Measurements from ENCODE around the gene MAML1. TPM values are rescaled to one million over a fixed set of nuclear protein-coding genes. Genes with fewer than 3 reads are reported as not detected.

MAML1 gene
- total RNA-seq, 1 experiment from 2014 or later, result 18.0 TPM

DNA sequence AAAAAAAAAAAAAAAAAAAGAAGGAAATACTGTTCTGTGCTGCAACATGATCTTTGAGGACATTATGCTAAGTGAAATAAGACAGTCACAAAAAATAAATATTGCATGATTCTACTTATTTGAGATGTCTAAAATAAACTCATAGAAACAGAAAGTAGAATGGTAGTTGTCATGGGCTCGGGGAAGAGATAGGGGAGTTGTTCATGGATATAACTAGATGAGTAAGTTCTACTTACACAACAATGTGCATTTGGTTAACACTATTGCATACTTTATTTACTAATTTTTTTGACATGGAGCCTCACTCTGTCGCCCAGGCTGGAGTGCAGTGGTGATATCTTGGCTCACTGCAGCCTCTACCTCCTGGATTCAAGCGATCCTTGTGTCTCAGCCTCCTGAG is 15.2 kb downstream of the MAML1 start:
- H3K27me3 ChIP-seq (replicated peaks), result no peaks in the 10 kb centered on the region
- H3K4me3 ChIP-seq, result no peak overlapping the region
- no peak overlapping the region for H3K27ac ChIP-seq
- no peak for DNase-seq (ENCODE audit: low read depth in 1 of 2, low spot score in 2 of 2)
- peaks cover 60% of the 10 kb centered on the region for H3K36me3 ChIP-seq
- no peaks in the 10 kb centered on the region for H3K4me1 ChIP-seq (replicated peaks)
- no peaks in the 10 kb centered on the region; the same call in 1 of the 2 replicates for H3K9me3 ChIP-seq (replicated peaks)

GRCh38 chr5:179749857-179750508 is 17.4 kb downstream of the MAML1 start:
- H3K4me3 ChIP-seq, result no peak overlapping the region

GRCh38 chr5:179753971-179754370 is 21.3 kb downstream of the MAML1 start:
- Histone ChIP-seq H3K36me3 (peaks cover 45% of the 10 kb centered on the region), H3K27me3 (replicated peaks) (no peaks in the 10 kb centered on the region), H3K4me3 (no peak overlapping the region), H3K9me3 (replicated peaks) (no peaks in the 10 kb centered on the region; the same call in 1 of the 2 replicates), H3K4me1 (replicated peaks) (peaks cover 6% of the 10 kb centered on the region), H3K27ac (no peak overlapping the region)
- DNase-seq (ENCODE audit: low read depth in 1 of 2, low spot score in 2 of 2), result no peak

More at GRCh38 chr5:179749857-179750508, 17.4 kb downstream of the MAML1 start:
- H3K9me3 ChIP-seq (replicated peaks), result no peaks in the 10 kb centered on the region; the same call in none of the 2 replicates
- H3K4me1 ChIP-seq (replicated peaks), result peaks cover 5% of the 10 kb centered on the region
- H3K36me3 ChIP-seq, result peaks cover 63% of the 10 kb centered on the region
- no peaks in the 10 kb centered on the region for H3K27me3 ChIP-seq (replicated peaks)
- H3K27ac ChIP-seq, result no peak overlapping the region
- no peak for DNase-seq (ENCODE audit: low read depth in 1 of 2, low spot score in 2 of 2)

DNA sequence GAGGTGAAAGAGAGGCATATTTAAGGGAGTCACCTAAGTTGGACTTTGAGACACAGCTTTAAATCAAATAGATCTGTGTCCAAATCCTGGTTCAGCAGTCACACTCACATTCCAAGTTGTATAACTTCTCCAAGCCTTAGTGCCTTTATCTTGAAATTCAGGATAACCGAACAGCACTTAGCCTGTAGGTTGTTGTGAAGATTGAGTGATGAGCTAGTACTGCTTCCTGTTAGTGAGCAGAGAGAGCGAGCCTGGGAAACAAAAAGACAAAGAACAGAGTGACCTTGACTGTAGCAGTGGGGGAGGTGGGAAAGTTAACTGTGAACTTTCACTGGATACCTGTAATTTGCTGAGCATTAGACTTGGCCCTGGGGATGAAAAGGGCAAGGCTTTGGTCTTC is 22.4 kb downstream of the MAML1 start:
- H3K27ac ChIP-seq, result no peak overlapping the region

GRCh38 chr5:179758955-179759354 is 26.3 kb downstream of the MAML1 start:
- no peaks in the 10 kb centered on the region for H3K27me3 ChIP-seq (replicated peaks)
- H3K9me3 ChIP-seq (replicated peaks), result no peaks in the 10 kb centered on the region; the same call in 1 of the 2 replicates
- no peak for DNase-seq (ENCODE audit: low read depth in 1 of 2, low spot score in 2 of 2)
- no peak overlapping the region for H3K4me3 ChIP-seq
- H3K27ac ChIP-seq, result no peak overlapping the region
- H3K36me3 ChIP-seq, result peaks cover 16% of the 10 kb centered on the region
- H3K4me1 ChIP-seq (replicated peaks), result peaks cover 33% of the 10 kb centered on the region

More for the DNA sequence above, 22.4 kb downstream of the MAML1 start:
- Histone ChIP-seq H3K9me3 (replicated peaks) (no peaks in the 10 kb centered on the region; the same call in 1 of the 2 replicates), H3K4me3 (no peak overlapping the region), H3K36me3 (peaks cover 39% of the 10 kb centered on the region), H3K4me1 (replicated peaks) (peaks cover 6% of the 10 kb centered on the region), H3K27me3 (replicated peaks) (no peaks in the 10 kb centered on the region)
- no peak for DNase-seq (ENCODE audit: low read depth in 1 of 2, low spot score in 2 of 2)

GRCh38 chr5:179759581-179760551 is 27.2 kb downstream of the MAML1 start:
- no peak overlapping the region for H3K27ac ChIP-seq
- no peaks in the 10 kb centered on the region; the same call in 1 of the 2 replicates for H3K9me3 ChIP-seq (replicated peaks)
- H3K4me3 ChIP-seq, result no peak overlapping the region
- H3K36me3 ChIP-seq, result peaks cover 17% of the 10 kb centered on the region
- H3K4me1 ChIP-seq (replicated peaks), result peaks cover 39% of the 10 kb centered on the region
- no peak for DNase-seq (ENCODE audit: low read depth in 1 of 2, low spot score in 2 of 2)
- H3K27me3 ChIP-seq (replicated peaks), result no peaks in the 10 kb centered on the region

GRCh38 chr5:179762079-179762780 is 29.6 kb downstream of the MAML1 start:
- Histone ChIP-seq H3K4me3 (no peak overlapping the region), H3K4me1 (replicated peaks) (peaks cover 60% of the 10 kb centered on the region)
- no peak for DNase-seq (ENCODE audit: low read depth in 1 of 2, low spot score in 2 of 2)

GRCh38 chr5:179762781-179763176 is 30.2 kb downstream of the MAML1 start:
- H3K4me3 ChIP-seq, result no peak overlapping the region
- peaks cover 64% of the 10 kb centered on the region for H3K4me1 ChIP-seq (replicated peaks)
- H3K27me3 ChIP-seq (replicated peaks), result no peaks in the 10 kb centered on the region
- no peaks in the 10 kb centered on the region for H3K9me3 ChIP-seq (replicated peaks)
- H3K36me3 ChIP-seq, result peaks cover 34% of the 10 kb centered on the region
- no peak for DNase-seq (ENCODE audit: low read depth in 1 of 2, low spot score in 2 of 2)
- H3K27ac ChIP-seq, result peak overlapping the region; percentile 1; the same call in 1 of the 2 replicates

More at GRCh38 chr5:179762079-179762780, 29.6 kb downstream of the MAML1 start:
- no peaks in the 10 kb centered on the region for H3K9me3 ChIP-seq (replicated peaks)
- peak overlapping the region; percentile 1; the same call in 1 of the 2 replicates for H3K27ac ChIP-seq
- H3K36me3 ChIP-seq, result peaks cover 29% of the 10 kb centered on the region
- H3K27me3 ChIP-seq (replicated peaks), result no peaks in the 10 kb centered on the region

GRCh38 chr5:179763215-179763945 is 30.8 kb downstream of the MAML1 start:
- Histone ChIP-seq H3K27me3 (replicated peaks) (no peaks in the 10 kb centered on the region), H3K27ac (0 out of 2 replicates have a peak overlapping the region, but pooled peaks have one; percentile 22), H3K4me3 (no peak overlapping the region), H3K4me1 (replicated peaks) (peaks cover 64% of the 10 kb centered on the region), H3K9me3 (replicated peaks) (no peaks in the 10 kb centered on the region), H3K36me3 (peaks cover 40% of the 10 kb centered on the region)
- peak; percentile 79 to 84 for DNase-seq (ENCODE audit: low read depth in 1 of 2, low spot score in 2 of 2)

DNA sequence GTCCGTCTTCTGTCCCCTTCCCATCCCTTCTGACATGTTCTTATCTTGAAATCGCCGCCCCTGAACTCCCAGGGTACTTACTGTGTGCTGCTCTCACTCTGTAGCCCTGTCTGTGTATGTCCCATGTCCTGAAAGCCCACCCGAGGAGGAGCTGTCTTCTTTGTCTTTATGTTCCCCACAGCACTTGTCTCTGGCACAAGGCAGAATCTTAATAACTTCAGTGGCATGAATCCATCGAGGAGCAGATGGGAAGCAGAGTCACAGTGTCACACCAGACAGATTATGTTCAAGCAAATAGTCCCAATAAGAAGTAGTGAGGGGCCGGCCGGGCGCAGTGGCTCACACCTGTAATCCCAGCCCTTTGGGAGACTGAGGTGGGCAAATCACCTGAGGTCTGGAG is 31.4 kb downstream of the MAML1 start:
- Histone ChIP-seq H3K36me3 (peaks cover 44% of the 10 kb centered on the region), H3K27ac (peak overlapping the region; percentile 62), H3K9me3 (replicated peaks) (no peaks in the 10 kb centered on the region), H3K4me1 (replicated peaks) (peaks cover 64% of the 10 kb centered on the region), H3K27me3 (replicated peaks) (no peaks in the 10 kb centered on the region), H3K4me3 (no peak overlapping the region)
- DNase-seq (ENCODE audit: low read depth in 1 of 2, low spot score in 2 of 2), result no peak

GRCh38 chr5:179765400-179765799 is 32.8 kb downstream of the MAML1 start:
- Histone ChIP-seq H3K36me3 (peaks cover 54% of the 10 kb centered on the region), H3K4me3 (no peak overlapping the region), H3K9me3 (replicated peaks) (no peaks in the 10 kb centered on the region), H3K4me1 (replicated peaks) (peaks cover 64% of the 10 kb centered on the region), H3K27ac (peak overlapping the region; percentile 62), H3K27me3 (replicated peaks) (no peaks in the 10 kb centered on the region)
- DNase-seq (ENCODE audit: low read depth in 1 of 2, low spot score in 2 of 2), result peak; percentile 92 to 95

- H3K4me3 ChIP-seq, result peak overlapping the region; percentile 1; the same call in 1 of the 2 replicates
- peak overlapping the region; percentile 62 for H3K27ac ChIP-seq
- H3K36me3 ChIP-seq, result peaks cover 62% of the 10 kb centered on the region
- peak; percentile 60 to 74 for DNase-seq (ENCODE audit: low read depth in 1 of 2, low spot score in 2 of 2)
- no peaks in the 10 kb centered on the region for H3K9me3 ChIP-seq (replicated peaks)
- no peaks in the 10 kb centered on the region for H3K27me3 ChIP-seq (replicated peaks)
- H3K4me1 ChIP-seq (replicated peaks), result peaks cover 64% of the 10 kb centered on the region
Observed at GRCh38 chr5:179766021-179766725, 33.6 kb downstream of the MAML1 start.
